GM12878 (cell line): Measurements from ENCODE around the gene CCM2. TPM values are rescaled to one million over a fixed set of nuclear protein-coding genes. Genes with fewer than 3 reads are reported as not detected.

Experiments
- ATAC-seq: fragments of 200-7000 bp; cut with Tn5 transposase; 3 replicates; pipeline ENCODE4 v1.9.1; 2020; ENCODE audit warnings: mild to moderate bottlenecking, moderate library complexity
- BruUV-seq: library from RNA; stranded (reverse); fragments of 400-500 nt; replicated peaks from 2 replicates; lab custom pipeline; 2021; lab: Mats Ljungman, UMichigan
- CTCF ChIA-PET: fragments of 300-600 bp; sonication (Branson Sonifier 250); formaldehyde crosslinking; extraction: SDS; loops from one replicate; lab custom pipeline; 2021; ENCODE audit warnings: inconsistent platforms; lab: Yijun Ruan, JAX
- POLR2A ChIA-PET: fragments of 350-600 bp; formaldehyde crosslinking; extraction: SDS; loops from one replicate; lab custom pipeline; 2021; ENCODE audit warnings: inconsistent platforms; lab: Charles Lee
- RAD21 ChIA-PET: fragments of 300-600 bp; sonication (Branson Sonifier 250); formaldehyde crosslinking; loops from one replicate; lab custom pipeline; 2023; ENCODE audit warnings: antibody characterized with exemption; ENCODE audit not compliant: unreplicated experiment; lab: Charles Lee
- SMC1A ChIA-PET: fragments of 300-600 bp; sonication (Branson Sonifier 250); formaldehyde crosslinking; loops from one replicate; lab custom pipeline; 2023; ENCODE audit not compliant: unreplicated experiment, uncharacterized antibody; lab: Charles Lee
- DNase-seq: peaks from one replicate; pipeline ENCODE4 v3.0.0-alpha.2; 2011; ENCODE audit warnings: low read depth, low spot score
- FAIRE-seq: peaks from 3 replicates; lab custom pipeline; 2011; peaks lifted over from hg19 to GRCh38; lab: Jason Lieb, UNC
- H2AFZ ChIP-seq: 2 replicates; pipeline ENCODE4 v1.6.0; 2011; ENCODE audit warnings: low read depth, low read length, control low read depth; ENCODE audit not compliant: control insufficient read depth
- H3K27ac ChIP-seq: 2 replicates; pipeline ENCODE4 v1.5.1; 2011; ENCODE audit warnings: control low read depth; ENCODE audit not compliant: control insufficient read depth, insufficient read depth
- H3K27me3 ChIP-seq, 2 experiments: replicated peaks in 1 of 2; 2 replicates each; pipeline versions ENCODE4 v1.6.0 to v1.6.1; 2011; ENCODE audit warnings: low read length in 1 of 2; ENCODE audit not compliant: control insufficient read depth in 2 of 2, insufficient read depth in 2 of 2
- H3K36me3 ChIP-seq, 2 experiments: 2 replicates each; pipeline ENCODE4 v1.5.1; 2011; ENCODE audit warnings: low read length in 1 of 2; ENCODE audit not compliant: control insufficient read depth in 2 of 2, insufficient read depth in 2 of 2
- H3K4me1 ChIP-seq: 2 replicates; pipeline ENCODE4 v1.6.1; 2011; ENCODE audit warnings: mild to moderate bottlenecking, low read length, moderate library complexity, mixed read lengths; ENCODE audit not compliant: control insufficient read depth, insufficient read depth
- H3K4me2 ChIP-seq: 2 replicates; pipeline ENCODE4 v1.6.0; 2011; ENCODE audit warnings: control low read depth; ENCODE audit not compliant: control insufficient read depth, insufficient read depth
- H3K4me3 ChIP-seq: fragments of 200-600 bp; sonication (generic); 2 replicates; pipeline ENCODE4 v1.5.1; 2016
- H3K79me2 ChIP-seq: 2 replicates; pipeline ENCODE4 v1.6.0; 2011; ENCODE audit warnings: low read length; ENCODE audit not compliant: control insufficient read depth, insufficient read depth
- H3K9ac ChIP-seq: 2 replicates; pipeline ENCODE4 v1.8.0; 2011; ENCODE audit warnings: low read length, control low read depth, mixed read lengths; ENCODE audit not compliant: control insufficient read depth, insufficient read depth
- H3K9me3 ChIP-seq: replicated peaks from 3 replicates; pipeline ENCODE4 v1.5.1; 2011; ENCODE audit warnings: mild to moderate bottlenecking, low read length; ENCODE audit not compliant: control insufficient read depth, insufficient read depth
- H4K20me1 ChIP-seq: 2 replicates; pipeline ENCODE4 v1.6.0; 2011; ENCODE audit not compliant: control insufficient read depth, insufficient read depth
- BACH1 ChIP-seq: fragments of 450-650 bp; IDR thresholded peaks from 2 replicates; pipeline ENCODE4 v1.6.1; 2017; ENCODE audit warnings: mild to moderate bottlenecking, borderline replicate concordance
- CBX5 ChIP-seq: sonication (generic); IDR thresholded peaks from 2 replicates; pipeline ENCODE4 v1.6.1; 2016; ENCODE audit warnings: low read depth, moderate library complexity, mild to moderate bottlenecking, inconsistent platforms
- EP300 ChIP-seq, 2 experiments: fragments of 150-350 bp in 1 of 2; IDR thresholded peaks; 2 replicates each; pipeline ENCODE4 v1.6.1; 2011 to 2012; ENCODE audit warnings: low read depth in 2 of 2, low read length in 2 of 2, borderline replicate concordance in 1 of 2, improper control_type of control experiment in 1 of 2, inconsistent platforms in 1 of 2; ENCODE audit not compliant: control insufficient read depth in 1 of 2
- IKZF1 ChIP-seq: fragments of 450-650 bp; conservative IDR thresholded peaks from 2 replicates; pipeline ENCODE4 v1.6.1; 2017; ENCODE audit warnings: antibody characterized with exemption, mild to moderate bottlenecking
- KAT2A ChIP-seq: conservative IDR thresholded peaks from 2 replicates; pipeline ENCODE4 v1.6.1; 2011; ENCODE audit warnings: low read depth, low read length; ENCODE audit not compliant: control insufficient read depth
- MAX ChIP-seq: IDR thresholded peaks from 2 replicates; pipeline ENCODE4 v1.6.1; 2012; ENCODE audit warnings: low read depth, low read length, improper control_type of control experiment
- POU2F2 ChIP-seq: IDR thresholded peaks from 3 replicates; pipeline ENCODE4 v1.6.1; 2011; ENCODE audit warnings: low read depth, mild to moderate bottlenecking, low read length, borderline replicate concordance
- RAD21 ChIP-seq: IDR thresholded peaks from 2 replicates; pipeline ENCODE4 v1.6.1; 2011; ENCODE audit warnings: mild to moderate bottlenecking, low read depth, low read length, moderate library complexity; ENCODE audit not compliant: insufficient read depth
- SIX5 ChIP-seq: IDR thresholded peaks from 2 replicates; pipeline ENCODE4 v1.6.1; 2011; ENCODE audit warnings: mild to moderate bottlenecking, low read depth, low read length, moderate library complexity; ENCODE audit not compliant: severe bottlenecking
- SKIL ChIP-seq: fragments of 450-650 bp; IDR thresholded peaks from 2 replicates; pipeline ENCODE4 v1.6.1; 2017; ENCODE audit warnings: mild to moderate bottlenecking, low read depth, inconsistent platforms; ENCODE audit not compliant: poor library complexity, severe bottlenecking
- SPI1 ChIP-seq: IDR thresholded peaks from 2 replicates; pipeline ENCODE4 v1.6.1; 2011; ENCODE audit warnings: low read depth, mild to moderate bottlenecking, low read length, moderate library complexity, borderline replicate concordance; ENCODE audit not compliant: insufficient read depth
- TBL1XR1 ChIP-seq: IDR thresholded peaks from 2 replicates; pipeline ENCODE4 v1.6.1; 2012; ENCODE audit warnings: low read depth, low read length, improper control_type of control experiment
- TCF7 ChIP-seq: IDR thresholded peaks from 2 replicates; pipeline ENCODE4 v1.6.1; 2014; ENCODE audit warnings: antibody characterized with exemption, borderline replicate concordance
- YBX1 ChIP-seq: fragments of 450-650 bp; IDR thresholded peaks from 2 replicates; pipeline ENCODE4 v1.6.1; 2016; ENCODE audit warnings: antibody characterized with exemption
- ZBTB40 ChIP-seq: fragments of 450-650 bp; IDR thresholded peaks from 2 replicates; pipeline ENCODE4 v1.6.1; 2016; ENCODE audit warnings: mild to moderate bottlenecking, moderate library complexity, borderline replicate concordance
- ZNF207 ChIP-seq: fragments of 450-650 bp; IDR thresholded peaks from 2 replicates; pipeline ENCODE4 v1.6.1; 2014; ENCODE audit warnings: antibody characterized with exemption, mild to moderate bottlenecking, borderline replicate concordance
- ZNF217 ChIP-seq: fragments of 450-650 bp; IDR thresholded peaks from 2 replicates; pipeline ENCODE4 v1.6.1; 2017; ENCODE audit warnings: antibody characterized with exemption, mild to moderate bottlenecking
- ZNF384 ChIP-seq: IDR thresholded peaks from 2 replicates; pipeline ENCODE4 v1.6.1; 2012; ENCODE audit warnings: low read depth, mild to moderate bottlenecking, low read length, improper control_type of control experiment, borderline replicate concordance
- WGBS: methylation state at CpG from one replicate; pipeline ENCODE4 v1.1.6; 2016; ENCODE audit warnings: low lambda C conversion rate; ENCODE audit not compliant: insufficient replicate concordance, insufficient coverage; ENCODE audit errors: missing lambda C conversion rate; 5-methylcytosine and 5-hydroxymethylcytosine counted together
- in situ Hi-C: fragments of 300-500 bp; cut with MboI; formaldehyde crosslinking; loops from 9 replicates; pipeline ENCODE4 v1.14.3; 2018; ENCODE audit warnings: mixed read lengths
- intact Hi-C: fragments of 100-400 bp; cut with micrococcal nuclease; formaldehyde crosslinking; loops from one replicate; pipeline ENCODE4 v1.14.2; 2022; ENCODE audit not compliant: unreplicated experiment
- polyA plus RNA-seq, 11 experiments: library from polyadenylated mRNA; depleted of rRNA in 4 of 11; unstranded in 6 of 11; stranded (reverse) in 5 of 11; fragments of >200 nt; fragmentation: Nextera tagmentation in 4 of 11; fragmentation: Illumina TruSeq in 1 of 11; extraction: Ambion mirVana in 4 of 11; extraction: Trizol in 1 of 11; gene quantifications; 1 replicate in 1 of 11; 2 replicates in 10 of 11; pipeline versions ENCODE4 v1.2.1 to v1.2.3, GENCODE V29; 2011 to 2016; ENCODE audit warnings: inconsistent platforms in 2 of 11, missing spikeins in 2 of 11, low read depth in 1 of 11
- total RNA-seq, 4 experiments: library from RNA; depleted of rRNA in 3 of 4; stranded (reverse); fragments of >200 nt in 3 of 4; fragmentation: Illumina TruSeq in 1 of 4; extraction: Trizol in 1 of 4; gene quantifications; 2 replicates each; pipeline versions ENCODE4 v1.2.1 to v1.2.3, GENCODE V29; 2013 to 2021

The CCM2 gene
- total and polyA plus RNA-seq, 10 of the 15 experiments (the other 5 are each of a cell fraction or from before 2014, with no cell fraction given), result 1.00 to 82.3 (median 48.7) TPM

GRCh38 chr7:45075355-45075644 is 75.3 kb downstream of the CCM2 start:
- no peak for ATAC-seq
- Histone ChIP-seq H3K9me3 (no peaks in the 10 kb centered on the region), H3K4me2 (no peak overlapping the region), H4K20me1 (no peaks in the 10 kb centered on the region), H3K4me1 (no peaks in the 10 kb centered on the region), H3K9ac (no peak overlapping the region), H2AFZ (no peak overlapping the region), H3K4me3 (no peak overlapping the region), H3K36me3 (peaks cover 23 to 46% of the 10 kb centered on the region in 2 experiments), H3K27me3 (no peaks in the 10 kb centered on the region), H3K79me2 (no peaks in the 10 kb centered on the region), H3K27ac (no peak overlapping the region)
- in situ Hi-C loops, result no loop called here
- no peak for TF ChIP-seq SPI1
- TF ChIP-seq ZNF217, result no peak
- TF ChIP-seq EP300 (IDR thresholded peaks at IDR 0.05; ENCODE audit: borderline replicate concordance in 1 of 2, control insufficient read depth in 1 of 2, low read depth in 2 of 2, low read length in 2 of 2), result no peak
- TF ChIP-seq CBX5, result no peak
- TF ChIP-seq YBX1, result no peak
- TF ChIP-seq TCF7, result no peak
- TF ChIP-seq POU2F2, result no peak
- no peak for TF ChIP-seq ZBTB40
- TF ChIP-seq IKZF1, result no peak
- TF ChIP-seq KAT2A, result no peak
- no peak for TF ChIP-seq MAX
- TF ChIP-seq ZNF384, result no peak
- TF ChIP-seq ZNF207, result no peak
- no peak for TF ChIP-seq RAD21
- TF ChIP-seq SIX5, result no peak
- TF ChIP-seq BACH1, result no peak
- TF ChIP-seq SKIL, result no peak
- no peak for TF ChIP-seq TBL1XR1
- RAD21 ChIA-PET, result no interaction called here
- SMC1A ChIA-PET, result no interaction called here
- no TSS peak for BruUV-seq
- POLR2A ChIA-PET, result no interaction called here
- intact Hi-C loops, result no loop called here
- WGBS, result 94% methylated on average over 1 of the region's 1 CpG
- FAIRE-seq, result no peak
- DNase-seq, result no peak
- CTCF ChIA-PET, result no interaction called here
